Body of pancreas (tissue), 4 donors: ENCODE results near the gene MDFIC2.

Experiments used
- CTCF ChIP-seq, 7 experiments: fragments of 450-650 bp in 4 of 7; fragments of 200-600 bp in 3 of 7; sonication (generic) in 3 of 7; IDR thresholded peaks; one replicate each; pipeline ENCODE4 v1.5.1; 2016 to 2019; ENCODE audit warnings: antibody characterized with exemption in 7 of 7
- POLR2A ChIP-seq, 3 donors: fragments of 450-650 bp; IDR thresholded peaks; one replicate each; pipeline ENCODE4 v1.6.1; 2016; ENCODE audit warnings: antibody characterized with exemption in 3 of 3, mild to moderate bottlenecking in 2 of 3

DNA sequence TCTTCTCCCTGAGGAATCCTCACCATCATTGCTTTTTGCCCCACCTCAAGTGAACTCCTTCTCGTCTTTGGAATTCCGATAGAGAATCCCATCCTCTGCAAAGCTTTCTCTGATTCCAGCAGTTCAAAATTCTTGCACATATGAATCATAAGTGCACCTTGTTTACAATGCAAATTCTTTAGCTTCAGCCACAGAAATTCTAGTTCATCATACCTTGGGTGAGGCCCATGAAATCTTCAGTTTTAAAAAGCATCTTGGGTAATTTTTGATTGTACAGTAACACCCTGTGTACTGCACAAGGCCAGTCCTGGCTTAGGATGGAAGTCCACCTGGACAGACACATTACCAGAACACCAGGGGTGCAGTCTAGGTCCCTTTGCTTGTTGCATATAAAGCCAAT is 30.8 kb downstream of the MDFIC2 start:
- TF ChIP-seq POLR2A (IDR thresholded peaks at IDR 0.05) (no peak), CTCF (IDR thresholded peaks at IDR 0.05) (no peak)
